ENCODE measurements around the gene TUBG2. TPM values are rescaled to one million over a fixed set of nuclear protein-coding genes. Genes with fewer than 3 reads are reported as not detected.

The TUBG2 gene
- total and polyA plus RNA-seq, 10 of the 15 experiments (the other 5 are each of a cell fraction or from before 2014, with no cell fraction given), result 1.2 to 12.5 (median 8.9) TPM

GRCh38 chr17:42679492-42680330 is 20.6 kb downstream of the TUBG2 start (continued):
- TF ChIP-seq EZH2 (IDR thresholded peaks at IDR 0.05; ENCODE audit: borderline replicate concordance, control insufficient read depth, low read depth, low read length) (no peak), CUX1 (IDR thresholded peaks at IDR 0.05; ENCODE audit: insufficient replicate concordance, low read depth, low read length) (peak; percentile 40), TAF1 (IDR thresholded peaks at IDR 0.05; ENCODE audit: borderline replicate concordance, low read depth, low read length) (peak; percentile 63; the same call in 1 of the 2 replicates), SIN3A (IDR thresholded peaks at IDR 0.05; ENCODE audit: low read depth, low read length) (peak; percentile 71), HDAC6 (IDR thresholded peaks at IDR 0.05; ENCODE audit: unreplicated experiment) (peak; percentile 38), E4F1 (IDR thresholded peaks at IDR 0.05; ENCODE audit: borderline replicate concordance, partially characterized antibody) (no peak), POLR2AphosphoS2 (IDR thresholded peaks at IDR 0.05; ENCODE audit: low read depth, low read length) (peak; percentile 54; the same call in 1 of the 2 replicates), HDAC2 (IDR thresholded peaks at IDR 0.05) (peak; percentile 80; the same call in 1 of the 2 replicates), KLF5 (IDR thresholded peaks at IDR 0.05; ENCODE audit: partially characterized antibody) (no peak), NFYA (IDR thresholded peaks at IDR 0.05; ENCODE audit: borderline replicate concordance, low read depth, low read length) (no peak), PAX5 (IDR thresholded peaks at IDR 0.05; ENCODE audit: borderline replicate concordance, low read depth, low read length) (peak; percentile 46; the same call in 1 of the 2 replicates), IKZF2 (IDR thresholded peaks at IDR 0.05) (peak; percentile 70 to 73), ZNF687 (IDR thresholded peaks at IDR 0.05) (peak; percentile 99), CTCF (IDR thresholded peaks at IDR 0.05 in 2 of 3, conservative IDR thresholded peaks at IDR 0.05 in 1 of 3; ENCODE audit: control insufficient read depth in 2 of 3, extremely low read depth in 1 of 3, insufficient read depth in 1 of 3, low read depth in 3 of 3, low read length in 3 of 3) (peak; percentile 79 to 84 (median 80); a peak in 5 of 6 replicates)
